Right lobe of liver (tissue), 4 donors: ENCODE data around the gene NIT2.

Experiments used
- CTCF ChIP-seq, 4 donors: fragments of 200-600 bp in 3 of 4; fragments of 450-650 bp in 1 of 4; IDR thresholded peaks; one replicate each; pipeline versions ENCODE4 v1.5.1 to v1.8.0; 2016 to 2022; ENCODE audit warnings: antibody characterized with exemption in 4 of 4, mild to moderate bottlenecking in 2 of 4
- POLR2A ChIP-seq: fragments of 450-650 bp; IDR thresholded peaks from one replicate; pipeline ENCODE4 v1.6.1; 2017; ENCODE audit warnings: antibody characterized with exemption, mild to moderate bottlenecking
- donor health status: DM: no; HTN: no; CAD: no.
- donor health status: DM: no; HTN: no; CAD: no.
- donor health status: DM: no; HTN: yes; CAD: no.

- TF ChIP-seq CTCF (IDR thresholded peaks at IDR 0.05) (no peak), POLR2A (peak; percentile 95)
These were observed 66.5 kb downstream of the NIT2 start, which contains the start of the genes LNP1 and TOMM70 for GRCh38 chr3:100400780-100401673.
